Islet of Langerhans (tissue), 1 donor: Measurements from ENCODE around the gene PROCA1.

Experiments
- FAIRE-seq: peaks from one replicate; lab custom pipeline; 2011; peaks lifted over from hg19 to GRCh38; lab: Jason Lieb, UNC

PROCA1 gene

GRCh38 chr17:28711723-28712031, at the start of gene PROCA1:
Gene PROCA1, minus strand, starts transcription at chr17:28711888. Its CDS starts 228 bp downstream, at chr17:28711660.
- no peak for FAIRE-seq

GRCh38 chr17:28760601-28761562, 49.2 kb upstream of the PROCA1 start:
- no peak for FAIRE-seq

GRCh38 chr17:28759256-28759865, 47.7 kb upstream of the PROCA1 start:
- FAIRE-seq = no peak

GRCh38 chr17:28758411-28759121, 46.9 kb upstream of the PROCA1 start:
- no peak for FAIRE-seq

GRCh38 chr17:28756049-28756804, 44.5 kb upstream of the PROCA1 start:
- FAIRE-seq = no peak

GRCh38 chr17:28755486-28755885, 43.8 kb upstream of the PROCA1 start:
- FAIRE-seq = no peak

GRCh38 chr17:28751600-28752366, 40.1 kb upstream of the PROCA1 start:
- no peak for FAIRE-seq

GRCh38 chr17:28750178-28751047, 38.7 kb upstream of the PROCA1 start:
- FAIRE-seq = no peak

GRCh38 chr17:28749516-28750177, 38.0 kb upstream of the PROCA1 start:
- FAIRE-seq = no peak

- FAIRE-seq = no peak
These were observed 37.3 kb upstream of the PROCA1 start for GRCh38 chr17:28748852-28749515.

GRCh38 chr17:28747801-28748750, 36.4 kb upstream of the PROCA1 start:
- no peak for FAIRE-seq

- FAIRE-seq = no peak
These were observed 35.5 kb upstream of the PROCA1 start for GRCh38 chr17:28747051-28747691.

GRCh38 chr17:28746611-28747050, 34.9 kb upstream of the PROCA1 start:
- no peak for FAIRE-seq

GRCh38 chr17:28745786-28746411, 34.2 kb upstream of the PROCA1 start:
- no peak for FAIRE-seq

GRCh38 chr17:28744972-28745785, 33.5 kb upstream of the PROCA1 start:
- FAIRE-seq = no peak
